GM19397 (cell line): ENCODE data around the gene NEK2.
"Not testable (repeated sequence)": the region's sequence is repeated elsewhere in the genome, so short reads cannot be mapped to it uniquely, and the experiment has no call there.

Experiments
- ATAC-seq: cut with Tn5 transposase; IDR thresholded peaks from one replicate; pipeline ENCODE4 v1.9.1; 2021; ENCODE audit warnings: mild to moderate bottlenecking, moderate library complexity; ENCODE audit not compliant: unreplicated experiment

Gene NEK2

GRCh38 chr1:211695135-211695816 lies 19.9 kb upstream of the NEK2 start:
- ATAC-seq, result peak; percentile 42

GRCh38 chr1:211693911-211694310 lies 18.5 kb upstream of the NEK2 start:
- ATAC-seq, result not testable (repeated sequence)

DNA sequence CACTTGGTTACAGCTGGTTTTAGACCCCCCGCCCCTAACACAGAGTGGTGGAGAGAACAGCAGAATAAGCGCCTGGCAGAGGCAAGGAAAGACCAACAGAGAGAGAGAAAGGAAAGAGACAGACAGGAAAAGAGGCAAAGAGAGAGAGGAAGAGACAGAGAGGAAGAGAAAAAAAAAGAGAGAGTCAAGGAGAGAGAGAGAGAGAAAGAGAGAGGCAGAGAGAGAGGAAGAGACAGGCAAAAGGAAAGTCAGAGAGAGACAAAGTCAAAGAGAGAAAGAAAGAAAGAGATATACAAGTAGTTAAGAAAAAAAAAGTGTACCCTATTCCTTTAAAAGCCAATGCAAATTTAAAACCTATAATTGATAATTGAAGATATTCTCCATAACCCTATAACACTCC lies 13.0 kb upstream of the NEK2 start:
- no peak for ATAC-seq

GRCh38 chr1:211687462-211688215 lies 12.2 kb upstream of the NEK2 start:
- ATAC-seq, result no peak

- ATAC-seq, result no peak
Measured at GRCh38 chr1:211685823-211686222, 10.4 kb upstream of the NEK2 start.

GRCh38 chr1:211684791-211685190 lies 9.4 kb upstream of the NEK2 start:
- no peak for ATAC-seq

DNA sequence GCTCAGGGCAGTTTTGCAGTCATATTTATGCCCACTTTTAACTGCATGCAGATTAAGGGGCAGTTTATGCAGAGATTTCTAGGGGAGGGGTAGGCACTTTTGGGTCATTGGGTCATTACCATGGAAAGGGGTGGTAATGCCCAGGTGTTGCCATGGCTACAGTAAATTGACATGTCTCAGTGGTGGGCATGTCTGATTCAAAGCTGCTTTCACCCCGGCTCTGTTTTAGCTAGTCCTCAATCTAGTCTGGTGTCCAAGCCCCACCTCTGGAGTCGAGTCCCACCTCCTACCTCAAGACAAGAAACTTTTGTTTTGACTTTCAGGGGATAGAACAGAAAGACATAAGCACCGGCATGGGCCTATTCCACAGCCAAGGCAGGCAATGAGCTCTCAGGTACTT lies 8.9 kb upstream of the NEK2 start:
- no peak for ATAC-seq

DNA sequence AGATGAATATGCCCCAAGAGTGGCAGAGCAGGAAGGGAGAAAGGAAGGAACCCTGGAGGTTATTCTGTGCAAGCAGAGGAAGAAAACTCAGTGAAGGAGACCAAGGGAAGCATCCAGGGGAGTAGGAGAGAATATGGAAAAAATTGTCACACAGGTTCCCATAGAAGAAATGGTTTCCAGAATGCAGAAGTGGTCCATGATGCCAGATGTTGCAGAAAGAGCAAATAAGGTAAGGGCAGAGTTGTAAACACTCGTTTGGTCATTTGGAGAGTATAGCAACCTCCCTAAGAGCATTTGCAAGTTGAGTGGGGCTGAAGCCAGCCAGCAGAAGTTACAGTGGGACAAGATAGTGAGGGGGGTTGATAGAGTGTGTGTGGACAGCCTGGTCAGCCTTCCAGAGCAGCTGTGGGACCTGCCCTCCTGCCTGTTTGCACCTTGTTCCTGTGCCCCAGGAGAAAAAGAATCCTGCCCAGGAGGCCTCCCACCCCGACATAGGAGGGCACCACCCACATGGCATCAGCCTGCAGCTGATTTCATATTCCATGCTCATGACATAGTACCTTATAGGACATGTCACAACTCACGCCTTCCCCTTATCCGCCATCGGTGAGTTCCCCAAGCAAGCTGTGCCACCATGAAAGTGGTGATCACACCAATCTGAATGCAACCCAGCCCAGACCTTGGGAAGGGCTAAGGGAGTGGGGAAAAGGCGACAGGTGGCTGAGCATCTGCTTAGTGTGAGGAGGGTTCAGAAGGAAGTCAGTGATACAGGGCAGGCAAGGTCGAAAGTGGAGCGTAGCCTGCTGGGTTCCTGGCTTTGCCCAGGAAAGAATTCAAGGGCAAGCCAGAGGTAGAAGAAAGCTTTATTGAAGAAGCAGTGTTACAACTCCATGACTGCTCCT lies 8.2 kb upstream of the NEK2 start:
- no peak for ATAC-seq

- not testable (repeated sequence) for ATAC-seq
Measured at GRCh38 chr1:211682186-211682585, 6.8 kb upstream of the NEK2 start.

DNA sequence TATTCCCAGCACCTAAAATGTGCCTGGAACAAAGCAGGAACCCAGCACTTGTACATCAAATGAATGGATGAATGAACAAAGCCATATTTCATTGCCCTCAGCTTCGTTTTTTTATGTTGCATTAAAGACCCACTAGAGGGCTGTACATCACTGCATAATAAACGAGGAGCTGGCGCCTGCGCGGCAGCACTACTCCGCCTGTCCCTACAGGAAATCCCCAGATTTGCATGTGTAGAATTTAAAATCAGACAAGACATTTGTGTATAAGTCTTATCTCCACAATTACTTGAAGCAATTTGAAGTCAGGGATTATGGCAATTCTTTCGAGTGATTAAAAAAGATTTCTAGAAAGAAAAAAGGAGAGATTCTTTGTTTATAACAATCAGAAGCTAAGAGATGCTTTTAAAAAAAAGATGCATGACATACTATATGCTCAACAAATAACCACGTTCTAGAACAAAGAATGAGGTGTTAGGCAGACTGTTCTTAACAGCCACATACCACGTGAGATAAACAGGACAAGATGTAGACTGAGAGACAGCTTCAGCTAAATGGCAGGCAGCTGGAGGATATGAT lies 5.4 kb upstream of the NEK2 start:
- peak; percentile 76 for ATAC-seq

- no peak for ATAC-seq
Measured at GRCh38 chr1:211677659-211678058, 2.2 kb upstream of the NEK2 start.

GRCh38 chr1:211676761-211677160 lies 1.3 kb upstream of the NEK2 start:
- no peak for ATAC-seq

- ATAC-seq, result no peak
Measured at GRCh38 chr1:211676106-211676583, 724 bp upstream of the NEK2 start.

DNA sequence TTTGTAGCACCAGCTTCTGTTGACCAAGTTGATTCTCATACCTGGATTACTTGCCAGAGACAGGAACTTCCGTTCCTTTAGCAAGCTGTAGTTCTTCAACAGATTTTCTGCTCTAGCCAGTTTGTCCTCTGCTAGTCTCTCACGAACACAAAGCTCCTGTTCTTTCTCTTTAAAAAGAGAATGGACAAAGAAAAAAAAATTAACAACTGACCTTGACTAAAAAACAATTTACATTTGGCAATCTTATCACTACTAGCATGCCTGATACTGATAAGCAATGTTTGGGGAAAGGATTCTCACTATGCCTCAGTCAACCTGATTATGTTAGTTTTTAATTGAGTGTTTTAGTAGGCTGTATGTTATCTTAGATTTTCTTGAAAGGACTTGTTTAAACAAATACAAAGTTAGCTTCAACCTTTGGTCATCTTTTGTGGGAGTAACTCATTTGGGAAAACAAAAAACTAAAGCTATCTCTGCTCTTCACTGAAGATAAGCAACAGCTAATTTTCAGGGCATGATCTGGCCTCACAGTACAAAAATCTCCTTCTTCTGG lies 8.3 kb downstream of the NEK2 start:
- no peak for ATAC-seq

DNA sequence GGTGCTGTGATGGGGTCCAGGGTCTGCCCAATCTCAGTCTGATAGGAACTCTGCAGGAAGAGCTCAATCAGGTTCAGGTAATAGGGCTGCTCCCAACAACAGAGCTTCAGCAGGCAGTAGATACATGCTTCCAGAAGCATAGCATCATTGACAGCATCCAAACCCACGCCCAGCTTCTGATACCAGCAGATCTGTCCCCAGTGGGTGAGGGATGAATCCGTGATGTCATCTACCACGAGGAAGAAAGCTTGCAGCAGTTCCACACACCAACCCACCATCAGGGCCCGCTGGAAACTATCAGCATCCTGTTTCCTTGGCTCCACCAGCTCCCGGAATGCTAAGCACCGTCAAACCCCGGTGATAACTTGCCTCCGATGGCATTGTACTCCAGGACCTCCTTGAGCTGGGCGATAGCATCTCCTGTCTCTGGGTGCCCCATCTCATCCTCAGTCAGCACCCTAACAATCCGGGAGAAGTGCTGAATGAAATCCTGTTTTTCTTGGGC lies 14.7 kb downstream of the NEK2 start:
- no peak for ATAC-seq

DNA sequence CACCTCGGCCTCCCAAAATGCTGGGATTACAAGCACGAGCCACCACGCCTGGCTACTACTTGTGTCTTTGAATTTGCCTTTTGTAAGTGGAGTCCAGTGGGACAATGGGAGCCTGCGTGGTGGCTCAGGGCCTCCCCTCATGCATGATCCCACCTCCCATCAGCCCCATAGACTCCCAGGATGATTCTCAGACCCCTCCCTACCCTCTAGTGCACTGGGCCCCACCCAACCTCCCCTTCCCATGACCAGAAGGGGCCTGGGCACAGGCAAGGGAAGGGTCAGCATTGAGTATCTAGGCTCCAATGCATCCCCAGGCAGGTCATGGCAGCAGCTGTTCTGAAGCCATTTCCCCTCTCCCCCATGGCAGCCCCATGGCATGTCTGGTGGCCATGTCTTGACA lies 18.7 kb downstream of the NEK2 start:
- ATAC-seq, result no peak

- ATAC-seq, result peak; percentile 78
Measured at GRCh38 chr1:211654838-211655787, 20.3 kb downstream of the NEK2 start.

DNA sequence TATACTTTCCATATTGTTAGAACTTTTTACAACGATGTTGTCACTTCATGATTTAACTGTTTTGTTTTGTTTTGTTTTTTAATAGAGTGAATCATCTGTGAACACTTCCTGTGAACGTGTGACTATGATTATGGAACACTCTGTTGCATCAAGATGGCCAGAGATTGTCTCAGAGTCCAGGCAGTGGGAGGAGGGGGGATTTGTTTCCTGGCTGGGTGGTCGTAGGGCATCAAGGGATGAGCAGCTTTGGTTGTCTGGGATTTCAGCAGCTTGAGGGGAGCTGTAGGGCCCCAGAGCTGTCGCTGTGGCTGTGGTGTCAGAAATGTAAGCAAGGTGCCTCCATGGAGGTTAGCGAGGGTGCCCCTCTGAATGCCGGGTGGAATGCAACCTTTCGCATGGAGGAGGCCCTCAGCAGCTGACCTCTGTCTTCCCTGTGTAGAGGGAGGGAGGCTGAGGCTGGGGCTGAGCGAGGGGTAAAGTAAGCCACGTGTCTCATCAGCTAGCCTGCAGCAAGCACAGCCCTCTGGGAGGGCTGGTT lies 21.4 kb downstream of the NEK2 start:
- ATAC-seq, result no peak

- no peak for ATAC-seq
Measured at GRCh38 chr1:211653293-211653692, 22.1 kb downstream of the NEK2 start.
